Measurements from ENCODE around the gene TBC1D16.
"Not testable (repeated sequence)": the region's sequence is repeated elsewhere in the genome, so short reads cannot be mapped to it uniquely, and the experiment has no call there.

The TBC1D16 gene

GRCh38 chr17:79969906-79970305 is 65.8 kb downstream of the TBC1D16 start:
- H3K4me3 ChIP-seq (ENCODE audit: low read length): no peak overlapping the region
- no peak for TF ChIP-seq CTCF (conservative IDR thresholded peaks at IDR 0.05; ENCODE audit: low read depth, low read length)
- DNase-seq (ENCODE audit: low read depth): no peak

GRCh38 chr17:79968116-79968515 is 67.6 kb downstream of the TBC1D16 start:
- no peak overlapping the region for H3K4me3 ChIP-seq (ENCODE audit: low read length)
- DNase-seq (ENCODE audit: low read depth): no peak
- TF ChIP-seq CTCF (conservative IDR thresholded peaks at IDR 0.05; ENCODE audit: low read depth, low read length): no peak

- no peak for DNase-seq (ENCODE audit: low read depth)
- no peak for TF ChIP-seq CTCF (conservative IDR thresholded peaks at IDR 0.05; ENCODE audit: low read depth, low read length)
- no peak overlapping the region for H3K4me3 ChIP-seq (ENCODE audit: low read length)
These were observed 69.0 kb downstream of the TBC1D16 start for GRCh38 chr17:79966681-79967080.

GRCh38 chr17:79965806-79966205 is 69.9 kb downstream of the TBC1D16 start:
- no peak for DNase-seq (ENCODE audit: low read depth)
- TF ChIP-seq CTCF (conservative IDR thresholded peaks at IDR 0.05; ENCODE audit: low read depth, low read length): no peak
- H3K4me3 ChIP-seq (ENCODE audit: low read length): no peak overlapping the region

GRCh38 chr17:79962467-79962866 is 73.2 kb downstream of the TBC1D16 start:
- not testable (repeated sequence) for DNase-seq (ENCODE audit: low read depth); H3K4me3 ChIP-seq (ENCODE audit: low read length)

GRCh38 chr17:79961567-79961966 is 74.1 kb downstream of the TBC1D16 start:
- DNase-seq (ENCODE audit: low read depth): not testable (repeated sequence)

GRCh38 chr17:79960788-79961522 is 74.7 kb downstream of the TBC1D16 start:
- no peak for DNase-seq (ENCODE audit: low read depth)
- H3K4me3 ChIP-seq (ENCODE audit: low read length): no peak overlapping the region
- TF ChIP-seq CTCF (conservative IDR thresholded peaks at IDR 0.05; ENCODE audit: low read depth, low read length): no peak

More at GRCh38 chr17:79961567-79961966, 74.1 kb downstream of the TBC1D16 start:
- H3K4me3 ChIP-seq (ENCODE audit: low read length): not testable (repeated sequence)

GRCh38 chr17:79959042-79959441 is 76.6 kb downstream of the TBC1D16 start:
- TF ChIP-seq CTCF (conservative IDR thresholded peaks at IDR 0.05; ENCODE audit: low read depth, low read length): no peak
- DNase-seq (ENCODE audit: low read depth): no peak
- H3K4me3 ChIP-seq (ENCODE audit: low read length): no peak overlapping the region

Data from retinal pigment epithelial cell (primary cell).